Measurements from ENCODE around the gene GAK. TPM values are rescaled to one million over a fixed set of nuclear protein-coding genes. Genes with fewer than 3 reads are reported as not detected.

GAK gene
- polyA plus RNA-seq, 1 of the 3 experiments (the other 2 are of a cell fraction): 35.9 TPM

- ChIA-PET CTCF (no interaction called here), POLR2A (no interaction called here)
- Histone ChIP-seq H3K9me2 (no peaks in the 10 kb centered on the region), H3K4me2 (no peak overlapping the region), H4K20me1 (ENCODE audit: insufficient read depth) (no peaks in the 10 kb centered on the region), H3K36me3 (replicated peaks in 1 of 2; ENCODE audit: control insufficient read depth in 1 of 2, insufficient read depth in 2 of 2, low read length in 1 of 2) (peaks cover 6 to 51% of the 10 kb centered on the region in 2 experiments), H3K9me3 (no peaks in the 10 kb centered on the region), H2AFZ (ENCODE audit: low read depth) (no peak overlapping the region), H3K79me2 (ENCODE audit: insufficient read depth) (no peaks in the 10 kb centered on the region), H3K9ac (no peak overlapping the region), H3K4me1 (ENCODE audit: control insufficient read depth in 1 of 2, insufficient read depth in 2 of 2, low read depth in 1 of 2, low read length in 1 of 2) (no peaks in the 10 kb centered on the region), H3F3A (replicated peaks; ENCODE audit: insufficient read depth) (no peaks in the 10 kb centered on the region), H3K27ac (ENCODE audit: low read depth in 2 of 2, low read length in 1 of 2) (no peak overlapping the region), H3K27me3 (ENCODE audit: insufficient read depth) (no peaks in the 10 kb centered on the region), H3K4me3 (ENCODE audit: low read depth in 2 of 2, low read length in 1 of 2) (no peak overlapping the region)
- TF ChIP-seq EP300 (IDR thresholded peaks at IDR 0.05; ENCODE audit: borderline replicate concordance in 1 of 2, low read depth in 1 of 2, low read length in 1 of 2): no peak
- TF ChIP-seq USF1 (IDR thresholded peaks at IDR 0.05; ENCODE audit: borderline replicate concordance, low read depth): no peak
- no peak for TF ChIP-seq ELF1 (IDR thresholded peaks at IDR 0.05)
- no peak for TF ChIP-seq TCF12 (IDR thresholded peaks at IDR 0.05)
- TF ChIP-seq IRF3 (IDR thresholded peaks at IDR 0.05; ENCODE audit: low read depth, low read length): no peak
- TF ChIP-seq TEAD4 (IDR thresholded peaks at IDR 0.05; ENCODE audit: borderline replicate concordance, insufficient read depth): no peak
- TF ChIP-seq NFIC (IDR thresholded peaks at IDR 0.05; ENCODE audit: borderline replicate concordance): no peak
- TF ChIP-seq PBX3 (IDR thresholded peaks at IDR 0.05): no peak
- TF ChIP-seq FOXM1 (IDR thresholded peaks at IDR 0.05; ENCODE audit: low read depth): no peak
- no peak for TF ChIP-seq GABPA (IDR thresholded peaks at IDR 0.05; ENCODE audit: low read depth)
- no peak for TF ChIP-seq RAD21 (IDR thresholded peaks at IDR 0.05; ENCODE audit: low read length)
- no peak for TF ChIP-seq MAX (IDR thresholded peaks at IDR 0.05; ENCODE audit: low read depth)
- DNase-seq: no peak
- 97% methylated on average over 7 of the region's 9 CpGs for WGBS (ENCODE audit: low lambda C conversion rate)
Measured at GRCh38 chr4:886244-886643, 45.9 kb downstream of the GAK start.

GRCh38 chr4:885353-885752 is 46.8 kb downstream of the GAK start:
- 98% methylated on average over 5 of the region's 10 CpGs for WGBS (ENCODE audit: low lambda C conversion rate)
- Histone ChIP-seq H4K20me1 (ENCODE audit: insufficient read depth) (no peaks in the 10 kb centered on the region), H3K36me3 (replicated peaks in 1 of 2; ENCODE audit: control insufficient read depth in 1 of 2, insufficient read depth in 2 of 2, low read length in 1 of 2) (peaks cover 6 to 58% of the 10 kb centered on the region in 2 experiments), H3K9ac (no peak overlapping the region), H3K9me2 (no peaks in the 10 kb centered on the region), H3K4me3 (ENCODE audit: low read depth in 2 of 2, low read length in 1 of 2) (no peak overlapping the region), H3K9me3 (no peaks in the 10 kb centered on the region), H3K27me3 (ENCODE audit: insufficient read depth) (no peaks in the 10 kb centered on the region), H3K27ac (ENCODE audit: low read depth in 2 of 2, low read length in 1 of 2) (no peak overlapping the region), H2AFZ (ENCODE audit: low read depth) (no peak overlapping the region), H3F3A (replicated peaks; ENCODE audit: insufficient read depth) (no peaks in the 10 kb centered on the region), H3K79me2 (ENCODE audit: insufficient read depth) (no peaks in the 10 kb centered on the region), H3K4me2 (no peak overlapping the region), H3K4me1 (ENCODE audit: control insufficient read depth in 1 of 2, insufficient read depth in 2 of 2, low read depth in 1 of 2, low read length in 1 of 2) (no peaks in the 10 kb centered on the region)
- no peak for TF ChIP-seq CTCF (IDR thresholded peaks at IDR 0.05)
- TF ChIP-seq GATA2 (CRISPR knock-in tag; IDR thresholded peaks at IDR 0.05): no peak
- TF ChIP-seq SIN3A (IDR thresholded peaks at IDR 0.05; ENCODE audit: borderline replicate concordance, low read depth, low read length): no peak
- no peak for TF ChIP-seq FOXM1 (IDR thresholded peaks at IDR 0.05; ENCODE audit: low read depth)
- no peak for TF ChIP-seq NRF1 (IDR thresholded peaks at IDR 0.05; ENCODE audit: low read depth, low read length)
- no peak for TF ChIP-seq JUND (IDR thresholded peaks at IDR 0.05)
- TF ChIP-seq RAD21 (IDR thresholded peaks at IDR 0.05; ENCODE audit: low read length): no peak
- TF ChIP-seq RXRA (IDR thresholded peaks at IDR 0.05; ENCODE audit: borderline replicate concordance, low read depth): no peak
- TF ChIP-seq EZH2phosphoT487 (IDR thresholded peaks at IDR 0.05; ENCODE audit: borderline replicate concordance, low read depth): no peak
- no peak for TF ChIP-seq TEAD4 (IDR thresholded peaks at IDR 0.05; ENCODE audit: borderline replicate concordance, insufficient read depth)
- no peak for TF ChIP-seq USF2 (IDR thresholded peaks at IDR 0.05; ENCODE audit: borderline replicate concordance, low read depth, low read length)
- ChIA-PET CTCF (no interaction called here), POLR2A (no interaction called here)
- no peak for DNase-seq

All from SK-N-SH (cell line).